Aorta (tissue), 5 donors: ENCODE data around the gene SNAP29. TPM values are rescaled to one million over a fixed set of nuclear protein-coding genes. Genes with fewer than 3 reads are reported as not detected.
"Not testable (repeated sequence)": the region's sequence is repeated elsewhere in the genome, so short reads cannot be mapped to it uniquely, and the experiment has no call there.

Source experiments
- ATAC-seq: fragments of 200-7000 bp; cut with Tn5 transposase; one replicate; pipeline ENCODE4 v1.9.1; 2022; ENCODE audit warnings: moderate library complexity; ENCODE audit not compliant: low FRiP score
- DNase-seq, 2 donors: peaks; one replicate each; pipeline ENCODE4 v3.0.0-alpha.2; 2020
- H3K27ac ChIP-seq, 2 donors: one replicate each; pipeline ENCODE4 v1.5.1; 2013; ENCODE audit warnings: low read length in 2 of 2, mild to moderate bottlenecking in 2 of 2, moderate library complexity in 2 of 2, control low read depth in 1 of 2, inconsistent platforms in 1 of 2, low read depth in 1 of 2
- H3K27me3 ChIP-seq, 2 donors: one replicate each; pipeline ENCODE4 v1.6.1; 2013; ENCODE audit warnings: control low read depth in 1 of 2, low read length in 1 of 2, mild to moderate bottlenecking in 1 of 2, moderate library complexity in 1 of 2; ENCODE audit not compliant: insufficient read depth in 2 of 2, control insufficient read depth in 1 of 2
- H3K36me3 ChIP-seq, 2 donors: one replicate each; pipeline ENCODE4 v1.6.1; 2013; ENCODE audit warnings: control low read depth in 1 of 2, low read length in 1 of 2, mild to moderate bottlenecking in 1 of 2; ENCODE audit not compliant: insufficient read depth in 2 of 2, control insufficient read depth in 1 of 2
- H3K4me1 ChIP-seq, 2 donors: one replicate each; pipeline ENCODE4 v1.6.1; 2013; ENCODE audit warnings: low read length in 2 of 2, control low read depth in 1 of 2, mild to moderate bottlenecking in 1 of 2, moderate library complexity in 1 of 2; ENCODE audit not compliant: insufficient read depth in 2 of 2, control insufficient read depth in 1 of 2
- H3K4me3 ChIP-seq, 2 donors: one replicate each; pipeline ENCODE4 v1.5.1; 2013; ENCODE audit warnings: low read length in 2 of 2, control low read depth in 1 of 2, mild to moderate bottlenecking in 1 of 2
- H3K9me3 ChIP-seq: one replicate; pipeline ENCODE4 v1.6.1; 2013; ENCODE audit warnings: mild to moderate bottlenecking, low read length; ENCODE audit not compliant: control insufficient read depth
- WGBS, 2 donors: extraction: QIAGEN DNeasy Blood & Tissue Kit; methylation state at CpG; one replicate each; pipeline ENCODE4 v1.1.7; 2013; 5-methylcytosine and 5-hydroxymethylcytosine counted together
- intact Hi-C, 2 donors: fragments of 100-400 bp; cut with DNase I; formaldehyde crosslinking; loops; one replicate each; pipeline versions ENCODE4 v1.14.2 to v1.15.0; 2022
- polyA plus RNA-seq, 2 donors: library from polyadenylated mRNA; stranded (reverse); fragments of 200-250 nt; gene quantifications; one replicate each; pipeline ENCODE4 v1.2.3, GENCODE V29; 2013
- total RNA-seq, 2 donors: library from RNA; stranded (reverse); fragmentation: NEBNext Ultra II Directional; extraction: Animal tissue kit (Norgen Biotek cat#: 25700); gene quantifications; one replicate each; pipeline ENCODE4 v1.2.1, GENCODE V29; 2021
- donor health status: healthy with polysubstance abuse.
- donor health status: Bipolar disorder and iron deficiency.
- donor health status: DM: no; HTN: no; CAD: no.
- donor health status: DM: no; HTN: no; CAD: no.
- donor health status: DM: yes; HTN: yes; CAD: no.

The SNAP29 gene
- total and polyA plus RNA-seq, 4 donors = 19.2 to 25.5 (median 22.3) TPM

DNA sequence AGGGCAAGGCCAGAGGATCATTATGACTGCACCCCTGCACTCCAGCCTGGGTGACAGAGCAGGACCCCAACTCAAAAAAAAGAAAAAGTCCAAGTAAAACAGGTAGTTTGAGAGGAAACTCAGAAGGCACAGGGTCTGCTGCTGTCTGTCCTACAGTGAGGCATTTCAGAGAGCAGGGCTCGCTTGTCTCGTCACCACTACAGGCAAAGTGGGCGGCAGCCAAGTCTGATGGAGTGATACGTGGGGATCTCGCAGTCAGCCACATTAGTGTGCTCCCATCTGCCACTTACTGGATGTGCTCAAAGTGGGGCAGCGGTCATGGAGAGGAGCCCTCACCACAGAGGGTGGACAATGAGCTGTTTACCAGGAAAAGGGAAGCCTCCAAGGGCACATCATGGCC, 42.2 kb upstream of the SNAP29 start:
- Histone ChIP-seq H3K27me3 (no peaks in the 10 kb centered on the region), H3K4me3 (no peak overlapping the region), H3K9me3 (no peaks in the 10 kb centered on the region), H3K4me1 (no peaks in the 10 kb centered on the region), H3K36me3 (peaks cover 5 to 16% of the 10 kb centered on the region in 2 donors), H3K27ac (no peak overlapping the region)
- intact Hi-C loops = no loop called here
- ATAC-seq = no peak
- WGBS, 2 donors = 90 to 96% methylated on average over 6 of the region's 6 CpGs
- DNase-seq = no peak

DNA sequence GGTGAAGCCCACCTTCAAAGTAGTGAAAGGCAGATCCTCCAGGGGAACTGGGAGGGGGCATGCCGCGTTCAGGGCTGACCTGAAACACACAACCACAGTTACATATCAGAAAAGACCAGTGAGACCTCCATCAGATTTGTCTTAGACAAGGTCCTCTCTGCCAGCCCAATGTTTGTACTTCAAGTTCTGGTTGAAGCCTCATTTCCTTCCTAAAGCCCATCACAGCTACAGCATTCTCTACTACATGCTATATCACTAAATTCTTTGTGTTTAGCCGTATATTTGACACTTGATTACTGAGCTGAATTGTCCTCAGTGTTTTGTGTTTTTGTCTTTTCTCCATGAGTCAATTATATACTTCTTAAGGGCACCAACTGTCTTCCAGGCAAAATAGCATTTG, 40.3 kb upstream of the SNAP29 start:
- Histone ChIP-seq H3K27ac (no peak overlapping the region), H3K36me3 (peaks cover 8 to 12% of the 10 kb centered on the region in 2 donors), H3K9me3 (no peaks in the 10 kb centered on the region), H3K27me3 (no peaks in the 10 kb centered on the region), H3K4me1 (no peaks in the 10 kb centered on the region), H3K4me3 (no peak overlapping the region)
- WGBS, 2 donors = 88 to 91% methylated on average over 3 of the region's 3 CpGs
- ATAC-seq (no peak), DNase-seq (no peak)
- intact Hi-C loops = no loop called here

- ATAC-seq (no peak), DNase-seq (no peak)
- Histone ChIP-seq H3K4me1 (no peaks in the 10 kb centered on the region), H3K4me3 (no peak overlapping the region), H3K9me3 (no peaks in the 10 kb centered on the region), H3K27ac (no peak overlapping the region), H3K36me3 (peaks cover 8 to 12% of the 10 kb centered on the region in 2 donors), H3K27me3 (no peaks in the 10 kb centered on the region)
- 95 to 97% methylated on average over 9 of the region's 9 CpGs for WGBS, 2 donors
- intact Hi-C loops = no loop called here
These were observed 39.3 kb upstream of the SNAP29 start for GRCh38 chr22:20819471-20819870.

- intact Hi-C loops, H3K36me3 ChIP-seq, H3K27me3 ChIP-seq, H3K27ac ChIP-seq, ATAC-seq, DNase-seq, H3K4me3 ChIP-seq, H3K4me1 ChIP-seq, H3K9me3 ChIP-seq: not testable (repeated sequence)
- 97% methylated on average over 8 of the region's 8 CpGs for WGBS, 2 donors
These were observed 37.0 kb upstream of the SNAP29 start for GRCh38 chr22:20821717-20822239.

DNA sequence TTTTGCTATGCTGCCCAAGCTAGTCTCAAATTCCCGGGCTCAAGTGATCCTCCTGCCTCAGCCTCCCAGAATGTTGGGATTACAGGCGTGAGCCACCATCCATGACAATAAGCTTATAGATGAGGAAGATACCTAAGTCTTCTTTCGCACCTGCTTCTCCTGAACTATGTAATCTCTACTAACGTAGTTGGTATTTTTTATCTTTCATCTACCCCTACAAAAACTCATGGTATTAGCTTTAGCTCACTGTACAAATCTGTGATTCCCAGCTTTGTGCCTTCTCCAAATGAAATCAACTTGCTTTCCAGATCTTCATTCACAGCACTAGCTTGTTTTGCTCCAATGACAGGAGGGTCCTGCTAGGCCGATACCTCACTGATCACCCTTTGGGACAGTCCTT, 36.6 kb upstream of the SNAP29 start:
- Histone ChIP-seq H3K27ac (no peak overlapping the region), H3K27me3 (no peaks in the 10 kb centered on the region), H3K9me3 (no peaks in the 10 kb centered on the region), H3K4me3 (no peak overlapping the region), H3K36me3 (peaks cover 4 to 8% of the 10 kb centered on the region in 2 donors), H3K4me1 (no peaks in the 10 kb centered on the region)
- no peak for DNase-seq
- WGBS, 2 donors = 96% methylated on average over 5 of the region's 5 CpGs
- no peak for ATAC-seq
- intact Hi-C loops = no loop called here

DNA sequence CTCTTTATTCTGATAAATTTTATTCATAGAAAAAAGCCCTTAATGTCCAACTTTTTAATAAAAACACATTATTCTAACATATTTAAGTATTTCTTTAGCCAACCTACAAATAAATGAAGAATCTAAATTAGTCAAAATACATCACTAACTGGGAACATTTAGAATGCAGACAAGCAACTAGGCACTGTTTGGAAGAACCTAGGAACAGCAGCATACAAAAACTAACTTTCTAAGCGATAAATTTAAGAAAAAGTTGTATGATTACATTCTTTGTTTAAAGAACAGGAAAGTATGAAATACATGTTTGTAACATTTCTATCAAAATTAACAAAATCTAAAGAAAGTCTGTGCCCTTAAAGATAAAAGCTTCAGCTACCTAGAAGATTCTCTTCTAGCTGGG, 35.5 kb upstream of the SNAP29 start:
- Histone ChIP-seq H3K27me3 (no peaks in the 10 kb centered on the region), H3K36me3 (peaks cover 2 to 8% of the 10 kb centered on the region in 2 donors), H3K4me1 (no peaks in the 10 kb centered on the region), H3K9me3 (no peaks in the 10 kb centered on the region), H3K4me3 (no peak overlapping the region), H3K27ac (no peak overlapping the region)
- DNase-seq (no peak), ATAC-seq (no peak)
- intact Hi-C loops = no loop called here
- WGBS, 2 donors = 98% methylated on average over 1 of the region's 1 CpG

DNA sequence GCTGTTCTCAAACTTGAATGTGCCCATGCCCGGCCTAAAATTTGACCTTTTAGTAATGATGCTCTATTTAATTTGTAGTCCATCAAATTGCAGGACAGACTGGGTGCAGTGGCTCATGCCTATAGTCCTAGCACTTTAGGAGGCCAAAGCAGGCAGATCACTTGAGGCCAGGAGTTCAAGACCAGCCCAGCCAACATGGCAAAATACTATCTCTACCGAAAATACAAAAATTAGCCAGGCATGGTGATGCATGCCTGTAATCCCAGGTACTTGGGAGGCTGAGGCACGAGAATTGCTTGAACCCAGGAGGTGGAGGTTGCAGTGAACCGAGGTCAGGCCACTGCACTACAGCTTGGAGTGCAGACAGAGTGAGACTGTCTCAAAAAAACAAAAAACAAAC, 33.6 kb upstream of the SNAP29 start:
- WGBS, 2 donors = 92 to 95% methylated on average over 4 of the region's 4 CpGs
- not testable (repeated sequence) for ATAC-seq

GRCh38 chr22:20825624-20826023, 33.2 kb upstream of the SNAP29 start:
- no peaks in the 10 kb centered on the region for H3K9me3 ChIP-seq
- no peak overlapping the region for H3K27ac ChIP-seq
- 92 to 93% methylated on average over 6 of the region's 6 CpGs for WGBS, 2 donors
- no peak overlapping the region for H3K4me3 ChIP-seq
- H3K36me3 ChIP-seq = peaks cover 0 to 8% of the 10 kb centered on the region in 2 donors
- intact Hi-C loops = no loop called here
- DNase-seq (no peak), ATAC-seq (no peak)
- H3K27me3 ChIP-seq = no peaks in the 10 kb centered on the region
- no peaks in the 10 kb centered on the region for H3K4me1 ChIP-seq

More for the DNA sequence above, 33.6 kb upstream of the SNAP29 start:
- H3K27me3 ChIP-seq, H3K36me3 ChIP-seq, H3K4me3 ChIP-seq, H3K4me1 ChIP-seq, H3K27ac ChIP-seq, DNase-seq, H3K9me3 ChIP-seq, intact Hi-C loops: not testable (repeated sequence)

DNA sequence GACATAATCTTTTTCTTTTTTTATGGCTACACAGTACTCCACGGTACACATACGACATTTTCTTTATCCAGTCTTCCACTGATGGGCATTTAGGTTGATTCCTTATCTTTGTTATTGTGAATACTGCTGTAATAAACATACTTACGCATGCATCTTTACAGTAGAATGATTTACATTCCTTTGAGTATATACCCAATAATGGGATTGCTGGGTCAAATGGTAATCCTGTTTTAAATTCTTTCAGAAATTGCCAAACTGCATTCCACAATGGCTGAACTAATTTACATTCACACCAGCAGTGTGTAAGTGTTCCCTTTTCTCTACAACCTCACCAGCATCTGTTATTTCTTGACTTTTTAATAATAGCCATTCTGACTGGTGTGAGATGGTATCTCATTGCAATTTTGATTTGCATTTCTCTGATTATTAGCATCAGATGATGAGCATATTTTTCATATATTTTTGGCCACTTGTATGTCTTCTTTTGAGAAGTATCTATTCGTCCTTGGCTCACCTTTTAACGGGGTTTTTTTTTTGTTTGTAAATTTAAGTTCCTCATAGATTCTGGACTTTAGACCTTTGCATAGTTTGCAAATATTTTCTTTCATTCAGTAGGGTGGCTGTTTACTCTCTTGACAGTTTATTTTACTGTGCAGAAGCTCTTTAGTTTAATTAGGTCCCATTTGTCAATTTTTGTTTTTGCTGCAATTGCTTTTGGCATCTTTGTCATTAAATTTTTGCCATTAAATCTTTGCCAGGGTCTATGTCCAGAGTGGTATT, 32.2 kb upstream of the SNAP29 start:
- H3K27me3 ChIP-seq, ATAC-seq, H3K4me3 ChIP-seq, H3K27ac ChIP-seq, H3K36me3 ChIP-seq, DNase-seq, H3K9me3 ChIP-seq, intact Hi-C loops, H3K4me1 ChIP-seq: not testable (repeated sequence)
- 94 to 95% methylated on average over 5 of the region's 5 CpGs for WGBS, 2 donors
